ENCODE measurements around the gene SLC25A12.
"Not testable (repeated sequence)": the region's sequence is repeated elsewhere in the genome, so short reads cannot be mapped to it uniquely, and the experiment has no call there.

Gene SLC25A12

GRCh38 chr2:171824086-171824485, 70.0 kb downstream of the SLC25A12 start:
- DNase-seq (ENCODE audit: low spot score) = no peak

- no peak for DNase-seq (ENCODE audit: low spot score)
Measured at GRCh38 chr2:171822525-171823322, 71.3 kb downstream of the SLC25A12 start.

GRCh38 chr2:171819453-171819852, 74.6 kb downstream of the SLC25A12 start:
- DNase-seq (ENCODE audit: low spot score) = no peak

- no peak for DNase-seq (ENCODE audit: low spot score)
Measured at GRCh38 chr2:171814883-171815282, 79.2 kb downstream of the SLC25A12 start.

GRCh38 chr2:171814174-171814573, 79.9 kb downstream of the SLC25A12 start:
- DNase-seq (ENCODE audit: low spot score) = no peak

- DNase-seq (ENCODE audit: low spot score) = no peak
Measured at GRCh38 chr2:171813729-171814128, 80.3 kb downstream of the SLC25A12 start.

- DNase-seq (ENCODE audit: low spot score) = no peak
Measured at GRCh38 chr2:171813126-171813525, 80.9 kb downstream of the SLC25A12 start.

- DNase-seq (ENCODE audit: low spot score) = peak; percentile 3
Measured at GRCh38 chr2:171811245-171811628, 82.8 kb downstream of the SLC25A12 start.

- no peak for DNase-seq (ENCODE audit: low spot score)
Measured at GRCh38 chr2:171810422-171811244, 83.4 kb downstream of the SLC25A12 start.

- DNase-seq (ENCODE audit: low spot score) = not testable (repeated sequence)
Measured at GRCh38 chr2:171808885-171809284, 85.2 kb downstream of the SLC25A12 start.

- DNase-seq (ENCODE audit: low spot score) = no peak
Measured at GRCh38 chr2:171807831-171808393, 86.1 kb downstream of the SLC25A12 start.

- DNase-seq (ENCODE audit: low spot score) = no peak
Measured at GRCh38 chr2:171807119-171807518, 86.9 kb downstream of the SLC25A12 start.

- DNase-seq (ENCODE audit: low spot score) = no peak
Measured at GRCh38 chr2:171804456-171804855, 89.6 kb downstream of the SLC25A12 start.

- no peak for DNase-seq (ENCODE audit: low spot score)
Measured at GRCh38 chr2:171803757-171804156, 90.3 kb downstream of the SLC25A12 start.

- no peak for DNase-seq (ENCODE audit: low spot score)
Measured at GRCh38 chr2:171800639-171801038, 93.4 kb downstream of the SLC25A12 start.

GRCh38 chr2:171798156-171798820, 95.8 kb downstream of the SLC25A12 start:
- no peak for DNase-seq (ENCODE audit: low spot score)

- no peak for DNase-seq (ENCODE audit: low spot score)
Measured at GRCh38 chr2:171794918-171795317, 99.1 kb downstream of the SLC25A12 start.

GRCh38 chr2:171793691-171794678, 100.1 kb downstream of the SLC25A12 start:
- DNase-seq (ENCODE audit: low spot score) = no peak

GRCh38 chr2:171792886-171793580, 101.0 kb downstream of the SLC25A12 start:
- no peak for DNase-seq (ENCODE audit: low spot score)

- no peak for DNase-seq (ENCODE audit: low spot score)
Measured at GRCh38 chr2:171792157-171792556, 101.9 kb downstream of the SLC25A12 start.

Data from CD4-positive, alpha-beta T cell treated with Interleukin-6 at 100 ng/mL for 8 hours (primary cell).